ENCODE data around the gene CCDC47.

Gene CCDC47

GRCh38 chr17:63783522-63783921, 10.1 kb upstream of the CCDC47 start:
- no peak for DNase-seq

- DNase-seq: no peak
These were observed 7.5 kb upstream of the CCDC47 start for GRCh38 chr17:63780928-63781327.

- DNase-seq: no peak
These were observed 7.1 kb upstream of the CCDC47 start for GRCh38 chr17:63780507-63780906.

- DNase-seq: no peak
These were observed 2.0 kb upstream of the CCDC47 start for GRCh38 chr17:63775420-63775819.

GRCh38 chr17:63774969-63775265, 1.5 kb upstream of the CCDC47 start:
- DNase-seq: no peak

DNA sequence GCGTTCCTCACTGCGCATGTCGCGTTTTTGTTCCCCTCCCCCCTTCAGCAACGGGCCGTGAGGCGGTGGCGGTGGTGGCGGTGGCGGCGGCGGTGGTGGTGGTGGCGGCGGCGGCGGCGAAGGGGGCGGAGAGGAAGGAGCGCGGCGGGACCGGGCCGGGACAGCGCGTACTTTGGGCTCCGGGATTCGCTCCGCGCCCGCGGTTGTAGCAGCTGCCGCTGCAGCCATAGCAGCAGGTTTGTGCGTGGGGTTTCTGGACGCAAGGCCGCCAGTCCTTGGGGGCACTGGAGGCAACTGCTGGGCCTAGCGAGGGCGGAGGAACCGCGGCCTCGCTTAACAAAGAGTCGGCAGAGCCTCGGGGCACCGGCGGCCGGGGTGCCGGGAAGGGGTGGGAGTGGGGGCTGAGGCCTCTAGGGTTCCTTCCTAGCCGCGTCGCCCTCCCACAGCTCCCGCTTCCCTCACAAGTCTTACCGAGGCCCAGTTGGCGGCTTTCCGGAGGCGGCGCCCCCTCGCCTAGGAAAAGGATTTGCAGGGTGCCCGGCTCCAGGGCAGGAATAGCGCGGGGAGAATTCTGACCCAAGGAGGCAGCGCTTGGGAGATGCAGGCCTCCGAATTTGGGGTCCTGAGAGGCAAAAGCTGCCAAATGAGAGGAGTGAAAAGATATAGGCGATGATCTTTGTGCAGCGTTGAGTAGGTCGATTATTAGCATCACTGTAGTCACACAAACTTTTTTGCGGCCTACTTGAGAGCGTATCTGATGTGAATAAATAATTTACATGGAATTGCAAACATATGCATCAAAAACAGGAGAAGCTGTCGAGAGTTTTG, 958 bp upstream of the CCDC47 start, which contains the start of gene DDX42:
Gene DDX42, plus strand, starts transcription at position 30 of the 828 bp plus-strand sequence. CDS start 12,880 bp downstream, outside the sequence.
- no peak for DNase-seq

- no peak for DNase-seq
These were observed 561 bp downstream of the CCDC47 start for GRCh38 chr17:63772801-63773271.

DNA sequence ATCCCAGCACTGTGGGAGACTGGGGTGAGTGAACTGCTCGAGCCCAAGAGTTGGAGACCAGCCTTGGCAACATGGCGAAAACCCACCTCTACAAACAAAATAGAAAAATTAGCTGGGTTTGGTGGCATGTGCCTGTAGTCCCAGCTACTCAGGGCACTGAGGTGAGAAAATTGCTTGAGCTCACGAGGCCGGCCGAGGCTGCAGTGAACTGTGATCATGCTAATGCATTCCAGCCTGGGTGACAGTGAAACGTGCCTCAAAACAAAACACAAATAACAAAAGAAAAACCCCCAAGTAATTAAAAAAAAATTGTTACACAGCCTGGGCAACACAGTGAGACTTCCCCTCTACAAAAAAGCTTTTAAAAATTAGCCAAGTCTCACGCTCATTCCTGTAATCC, 5.0 kb downstream of the CCDC47 start:
- DNase-seq: no peak

DNA sequence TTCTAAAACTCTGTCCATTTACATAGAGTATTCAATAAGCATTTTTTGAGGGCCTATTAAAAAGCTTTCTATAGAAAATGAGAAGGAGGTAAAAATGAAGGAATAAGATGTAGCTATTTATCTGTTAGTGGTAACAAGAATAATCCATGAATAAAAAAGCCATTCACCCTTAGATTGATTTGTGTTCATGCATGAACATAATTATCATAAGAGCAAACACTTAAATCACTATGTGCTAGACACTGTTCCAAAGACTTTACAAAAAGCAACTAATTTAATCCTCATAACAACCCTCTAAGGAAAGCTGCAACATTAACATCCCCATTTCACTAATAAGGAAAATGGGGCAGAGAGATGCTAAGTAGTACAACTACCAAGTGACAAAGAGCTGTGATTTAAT, 6.6 kb downstream of the CCDC47 start:
- DNase-seq: no peak

DNA sequence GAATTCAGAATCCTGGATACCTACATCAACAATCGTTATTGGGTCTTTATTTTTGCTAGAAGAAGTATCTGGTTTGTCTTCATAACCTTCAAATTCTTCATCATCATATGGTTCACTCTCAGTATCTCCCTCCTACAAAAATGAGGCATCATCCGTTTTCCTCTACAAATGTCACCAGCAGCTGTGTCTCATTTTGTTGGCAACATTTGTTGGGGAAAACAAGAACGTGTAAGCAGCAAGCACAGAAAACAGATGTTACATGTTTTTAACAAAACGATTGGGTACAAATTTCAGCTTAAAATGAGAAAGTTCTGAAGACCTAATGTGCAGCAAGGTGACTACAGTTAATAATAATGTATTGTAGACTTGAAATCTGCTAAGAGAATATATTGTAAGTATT, 8.7 kb downstream of the CCDC47 start:
- no peak for DNase-seq

DNA sequence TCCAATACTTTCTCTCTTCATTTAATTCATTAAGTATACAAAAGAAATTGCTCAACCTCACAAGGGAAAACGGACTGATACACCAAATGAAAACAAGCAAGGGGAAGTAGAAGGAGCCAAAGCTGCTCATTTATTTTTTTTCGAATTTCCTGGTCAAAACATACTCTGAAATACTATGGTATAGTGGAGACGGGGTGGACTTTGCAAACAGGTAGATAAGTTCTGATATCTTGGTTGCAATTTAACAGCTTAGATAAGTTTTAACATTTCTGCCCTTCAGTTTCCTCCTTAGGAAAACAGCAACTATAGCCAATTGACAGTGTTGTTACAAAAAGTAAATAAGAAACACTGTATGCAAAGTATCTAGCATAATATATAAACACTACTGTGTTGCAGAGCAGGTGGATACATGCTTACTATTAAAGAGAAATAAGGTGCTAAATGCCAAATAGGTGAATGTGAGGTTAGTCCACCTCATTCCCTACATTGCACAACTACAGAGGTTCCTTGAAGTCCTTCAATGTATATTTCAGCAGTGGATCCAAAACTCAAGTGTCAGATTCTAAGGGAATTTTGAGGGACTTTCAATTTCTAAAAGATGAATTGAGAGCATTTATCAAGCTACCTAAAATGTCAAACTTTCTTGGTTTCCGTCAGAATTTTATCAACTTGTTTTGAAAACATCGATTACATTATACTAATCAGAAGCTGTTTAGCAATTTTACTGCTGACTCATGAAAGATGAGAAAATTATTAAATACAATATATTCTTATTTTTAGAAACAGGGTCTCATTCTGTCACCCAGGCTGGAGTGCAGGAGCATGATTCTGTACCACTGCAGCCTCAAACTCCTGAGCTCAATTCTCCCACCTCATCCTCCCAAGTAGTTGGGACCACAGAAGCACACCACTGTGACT, 11.0 kb downstream of the CCDC47 start:
- no peak for DNase-seq

GRCh38 chr17:63760771-63761539, 12.4 kb downstream of the CCDC47 start:
- DNase-seq: no peak

GRCh38 chr17:63758428-63758827, 15.0 kb downstream of the CCDC47 start:
- DNase-seq: no peak

- no peak for DNase-seq
These were observed 19.4 kb downstream of the CCDC47 start for GRCh38 chr17:63754046-63754445.

DNA sequence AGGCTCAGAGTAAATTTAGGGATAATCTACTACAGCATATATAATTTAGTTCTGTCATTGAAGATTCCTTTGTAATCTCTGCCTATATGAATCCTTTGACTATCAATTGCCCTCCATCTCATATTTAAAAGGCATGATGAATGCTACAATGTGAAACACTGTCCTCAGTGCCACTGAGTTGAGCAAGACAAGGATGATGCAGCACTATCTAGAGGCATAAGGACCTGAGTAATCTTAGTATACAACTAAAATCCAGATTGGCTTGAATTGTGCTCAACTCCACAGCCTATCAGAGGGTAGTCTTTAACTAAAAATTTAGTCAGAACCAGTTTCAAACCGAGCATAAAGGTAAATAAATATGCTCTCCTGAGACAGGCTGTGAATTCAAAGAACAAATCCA, 20.2 kb downstream of the CCDC47 start:
- DNase-seq: no peak

DNA sequence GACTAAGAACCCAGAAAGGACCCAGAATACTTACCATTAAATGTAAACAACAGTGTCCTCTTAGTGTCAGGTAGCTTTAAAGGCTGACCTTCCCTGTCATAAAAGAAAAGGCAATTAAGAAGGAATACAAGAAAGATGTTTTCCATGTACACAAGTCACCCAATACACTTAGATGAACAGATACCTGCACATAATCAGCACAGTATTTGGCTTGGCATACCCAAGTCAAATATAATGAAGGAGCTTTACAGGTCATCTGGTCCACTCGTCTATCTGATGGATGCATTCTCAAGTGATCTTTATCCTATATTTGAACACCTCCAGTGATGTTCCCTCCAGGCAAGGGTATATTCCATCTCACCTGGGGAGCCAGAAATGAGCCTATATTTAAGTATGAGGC, 20.7 kb downstream of the CCDC47 start:
- no peak for DNase-seq

DNA sequence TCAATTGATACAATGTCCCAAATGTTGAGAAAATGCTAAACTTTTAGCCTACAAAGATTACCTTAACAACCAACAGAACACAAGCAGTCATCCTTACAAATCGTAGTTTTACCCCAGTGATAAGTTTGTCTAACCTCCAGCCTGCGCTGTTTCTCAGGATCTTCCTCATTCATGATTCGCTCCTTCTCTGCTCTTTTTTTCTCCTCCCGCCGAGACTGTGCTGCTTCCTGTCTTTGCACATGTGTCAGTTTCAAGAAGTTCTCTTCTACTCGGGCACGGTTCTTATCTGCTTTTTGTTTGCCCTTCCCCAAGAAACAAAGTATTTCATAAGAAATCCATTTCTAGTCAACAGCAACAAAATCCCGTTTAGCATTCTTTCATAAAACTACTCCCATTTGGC, 21.6 kb downstream of the CCDC47 start:
- no peak for DNase-seq

- peak; percentile 97 for DNase-seq
These were observed 31.8 kb downstream of the CCDC47 start, which contains the start of gene STRADA for GRCh38 chr17:63741408-63742173. Gene STRADA (minus strand): TSS chr17:63741799. CDS start chr17:63728369, 13,430 bp downstream.

- DNase-seq: no peak
These were observed 32.3 kb downstream of the CCDC47 start for GRCh38 chr17:63741143-63741407.

DNA sequence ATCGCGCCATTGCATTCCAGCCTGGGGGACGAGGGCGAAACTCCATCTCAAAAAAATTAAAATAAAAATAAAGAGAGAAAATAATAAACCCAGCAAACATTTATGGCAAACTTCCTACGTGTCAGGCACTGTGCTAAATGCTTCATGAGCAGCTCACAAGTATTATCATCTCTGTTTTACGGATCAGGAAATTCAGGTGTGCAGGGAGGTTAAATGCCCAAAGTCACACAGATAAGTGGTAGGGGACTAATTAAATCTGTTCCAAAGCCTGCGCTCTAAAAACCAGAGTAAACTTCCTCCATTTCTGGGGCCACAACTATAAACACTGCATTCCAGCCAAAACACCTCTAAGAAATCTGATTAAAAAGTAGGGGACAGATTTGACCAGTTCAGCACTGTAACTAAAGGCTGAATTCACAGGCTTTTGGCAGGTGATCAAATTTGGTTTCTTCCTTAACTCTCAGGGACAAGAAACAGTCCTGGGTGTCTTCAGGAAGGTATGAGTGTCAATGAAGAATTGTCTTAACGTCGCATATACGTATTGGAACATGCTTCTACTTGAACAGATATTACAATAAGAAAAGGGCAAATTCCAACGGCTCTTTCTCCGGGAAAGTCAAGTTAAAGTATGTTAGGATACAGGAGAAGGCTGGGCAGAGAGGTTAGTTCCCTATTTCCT, 32.8 kb downstream of the CCDC47 start:
- DNase-seq: no peak

GRCh38 chr17:63735691-63736090, 37.7 kb downstream of the CCDC47 start:
- DNase-seq: no peak

DNA sequence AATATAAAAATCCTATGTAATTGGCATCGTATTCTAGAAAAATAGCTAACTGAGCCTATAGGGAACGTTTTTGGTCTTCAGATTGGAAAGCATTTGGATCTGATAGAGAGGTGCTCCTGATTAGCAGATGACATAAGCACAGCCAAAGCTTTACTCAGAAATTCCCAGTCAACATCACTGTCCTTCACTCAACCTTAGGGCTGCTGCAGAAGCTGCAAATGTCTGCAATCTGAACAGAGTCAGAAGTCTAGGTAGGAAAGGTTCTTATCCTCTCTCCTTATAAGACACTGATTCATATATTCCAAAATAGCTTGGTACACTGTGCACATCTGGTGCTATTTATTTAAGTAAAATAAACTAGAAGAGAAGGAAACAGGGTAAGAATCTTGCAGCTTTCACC, 51.0 kb downstream of the CCDC47 start:
- no peak for DNase-seq

Measured in DMS153 (cell line).